ENCODE measurements around the gene YTHDF1.

The YTHDF1 gene

DNA sequence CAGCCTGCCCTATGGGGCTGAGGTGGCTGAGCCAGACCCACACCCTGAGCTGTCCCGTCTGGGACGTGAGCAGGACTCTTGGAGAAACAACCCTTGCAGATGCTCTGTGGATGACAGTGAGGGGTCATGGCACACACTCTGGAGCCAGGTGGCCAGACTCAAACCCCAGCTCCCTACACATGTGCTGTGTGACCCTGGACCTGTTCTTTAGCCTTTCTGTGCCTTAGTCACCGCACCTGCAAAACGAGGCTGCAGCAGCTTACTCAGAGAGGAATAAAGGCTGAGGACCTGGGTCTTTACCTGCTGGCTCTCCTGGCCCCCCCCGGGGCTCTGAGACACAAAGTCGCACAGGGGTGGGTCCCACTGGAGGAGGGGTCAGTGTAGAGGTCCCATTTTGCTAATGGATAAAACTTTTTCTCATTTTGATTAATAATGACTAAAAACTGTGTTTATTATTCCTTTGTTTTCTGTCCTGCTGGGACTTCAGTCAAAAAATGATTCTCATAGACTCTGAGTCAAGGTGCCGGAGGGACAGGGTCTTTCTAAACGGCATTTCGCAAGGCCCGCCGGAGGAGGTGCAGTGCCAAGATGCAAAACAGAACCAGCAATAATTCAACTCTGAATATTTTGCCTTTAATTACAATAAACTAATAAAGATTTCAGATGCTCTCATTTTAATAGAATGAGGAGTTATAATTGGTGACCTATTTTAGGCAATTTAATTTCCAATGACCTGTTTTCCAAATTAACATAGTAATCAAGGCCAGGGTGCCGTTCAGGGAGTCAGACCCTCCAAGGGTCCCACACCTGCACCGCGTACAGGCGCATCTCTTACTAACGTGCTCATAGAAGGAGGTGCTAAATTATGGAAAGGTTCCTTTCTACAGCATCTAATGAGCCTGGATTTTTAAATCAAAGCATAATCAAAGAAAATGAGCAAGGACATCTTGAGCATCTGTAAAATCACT is 62.4 kb downstream of the YTHDF1 start:
- FAIRE-seq = no peak

DNA sequence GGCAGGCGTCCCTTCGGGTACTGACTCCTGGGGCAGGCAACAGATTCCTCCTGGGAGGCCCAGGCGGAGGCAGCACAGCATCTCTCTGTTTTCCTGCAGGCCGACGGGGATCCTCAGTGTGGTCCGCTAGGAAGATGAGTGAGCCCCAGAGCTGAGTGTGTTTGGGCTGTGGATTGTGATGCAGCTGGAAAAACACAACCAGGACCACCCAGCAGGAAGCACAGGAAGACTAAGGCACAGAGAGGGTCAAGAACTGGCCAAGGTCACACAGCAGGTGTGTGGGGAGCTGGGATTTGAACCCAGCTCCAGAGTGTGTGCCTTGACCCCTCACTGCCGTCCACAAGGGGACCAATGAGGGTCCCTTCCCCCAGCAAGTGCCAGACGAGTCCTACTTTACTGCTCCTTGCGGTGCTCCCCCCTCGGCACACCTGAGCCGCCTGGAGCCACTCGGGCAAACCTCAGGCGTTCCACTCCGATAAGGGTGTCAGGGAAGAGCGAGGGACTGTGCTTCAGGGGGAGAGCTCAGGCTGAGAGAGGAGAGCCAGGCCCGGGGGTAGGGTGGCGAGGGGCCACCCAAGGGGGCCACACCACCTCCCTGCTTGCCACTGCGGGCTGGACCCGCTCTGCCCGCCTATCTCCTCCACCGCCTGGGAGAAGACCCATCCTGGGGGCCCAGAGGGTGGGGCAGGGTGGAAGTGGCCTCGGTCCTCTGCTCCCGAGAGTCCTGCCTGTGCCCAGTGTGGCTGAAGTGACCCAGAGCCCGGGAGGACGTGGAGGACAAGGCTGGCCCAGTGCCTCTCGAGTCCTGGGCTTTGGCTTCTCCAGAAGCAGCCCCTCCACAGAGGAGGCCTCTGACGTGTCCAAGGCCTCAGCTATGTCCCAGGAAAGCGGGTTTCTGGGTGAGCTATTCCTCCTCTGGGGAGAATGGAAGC is 63.3 kb downstream of the YTHDF1 start:
- FAIRE-seq = no peak

DNA sequence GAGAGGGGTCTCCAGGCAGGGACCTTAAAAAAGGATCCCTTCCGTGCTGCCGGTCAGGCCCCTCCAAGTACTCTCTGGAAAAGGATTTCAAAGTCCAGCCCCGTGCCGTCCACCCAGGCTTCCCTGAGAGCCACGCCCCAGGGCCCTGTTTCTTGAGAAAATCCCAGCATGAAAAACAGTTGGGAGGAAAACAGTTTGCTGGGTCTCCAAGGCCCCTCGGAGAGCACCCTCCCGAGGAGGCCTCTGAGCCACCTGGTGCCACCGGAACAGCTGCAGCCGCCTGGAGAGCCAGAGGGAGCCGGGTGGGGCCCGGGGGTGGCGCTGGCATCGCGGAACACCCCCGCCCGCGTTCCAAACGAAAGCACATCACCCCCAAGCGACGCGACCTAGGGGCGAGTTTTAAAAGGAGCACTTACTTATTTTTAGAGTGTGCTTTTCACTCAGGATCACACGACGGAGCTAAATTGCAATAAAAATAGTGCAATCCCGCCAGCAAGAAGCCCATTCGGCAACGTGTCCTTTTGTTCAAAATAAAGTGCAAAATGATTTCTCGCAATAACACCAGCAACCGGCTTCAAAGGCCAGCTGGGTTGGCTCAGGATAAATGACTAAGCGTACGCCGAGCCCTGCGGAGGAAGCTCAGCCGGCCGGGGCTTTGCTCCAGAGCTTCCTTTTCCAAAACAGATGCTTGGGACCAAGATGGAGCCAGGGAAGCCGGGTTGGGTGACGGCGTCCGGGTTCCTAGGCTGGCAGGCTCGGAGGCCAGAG is 64.2 kb downstream of the YTHDF1 start:
- no peak for FAIRE-seq

DNA sequence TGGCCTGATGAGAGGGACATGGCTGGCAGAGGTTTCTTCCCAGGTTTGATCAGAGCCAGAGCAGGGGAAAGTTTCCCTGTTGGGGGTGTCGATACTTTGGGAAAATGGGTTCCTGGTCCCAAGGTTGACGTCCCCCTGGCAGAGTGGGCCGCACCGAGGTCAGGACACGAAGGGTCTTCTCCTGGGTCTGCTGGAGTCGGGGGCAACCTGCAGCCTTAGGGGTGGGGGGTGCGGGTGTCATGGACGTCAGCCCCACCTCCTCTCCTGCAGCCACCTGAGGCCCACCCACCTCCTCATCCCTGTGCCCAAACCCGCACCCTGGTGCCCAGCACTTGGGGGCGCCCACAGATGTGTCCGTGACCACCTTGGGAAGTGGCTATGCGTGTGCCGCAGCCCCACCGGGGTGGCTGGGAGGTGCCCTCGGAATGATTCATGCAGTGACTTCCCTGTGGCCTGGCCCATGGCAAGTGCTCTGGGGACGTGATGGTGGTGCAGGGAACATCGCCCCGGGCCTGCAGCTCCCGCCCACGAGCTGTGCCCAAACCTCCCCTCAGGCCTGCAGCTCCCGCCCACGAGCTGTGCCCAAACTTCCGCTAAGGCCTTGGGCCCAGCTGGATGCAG is 64.9 kb downstream of the YTHDF1 start:
- FAIRE-seq = no peak

DNA sequence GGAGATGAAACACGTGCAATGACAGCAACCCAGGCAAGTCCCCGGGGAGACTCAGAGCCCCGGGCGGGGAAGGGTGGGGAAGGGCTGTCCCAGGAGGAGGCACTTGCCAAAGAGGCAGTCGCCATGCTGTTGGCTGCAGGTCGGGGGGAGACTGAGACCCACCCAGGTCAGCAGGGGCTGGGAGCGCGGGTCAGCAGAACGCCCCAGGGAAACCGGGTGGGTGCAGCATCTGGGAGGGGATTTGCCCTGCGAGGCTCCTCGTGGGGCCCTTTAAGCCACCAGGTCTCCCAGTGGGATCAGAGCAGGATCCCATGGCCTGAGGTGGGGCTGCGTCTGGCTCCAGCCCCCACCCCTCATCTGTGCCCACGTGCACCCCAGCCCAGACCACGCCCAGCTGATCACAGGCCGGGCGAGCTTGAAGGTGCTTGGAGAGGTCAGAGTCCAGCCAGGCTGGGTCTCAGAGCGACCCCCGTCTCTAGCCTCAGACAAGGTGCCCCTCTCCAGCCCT is 65.5 kb downstream of the YTHDF1 start:
- no peak for FAIRE-seq

DNA sequence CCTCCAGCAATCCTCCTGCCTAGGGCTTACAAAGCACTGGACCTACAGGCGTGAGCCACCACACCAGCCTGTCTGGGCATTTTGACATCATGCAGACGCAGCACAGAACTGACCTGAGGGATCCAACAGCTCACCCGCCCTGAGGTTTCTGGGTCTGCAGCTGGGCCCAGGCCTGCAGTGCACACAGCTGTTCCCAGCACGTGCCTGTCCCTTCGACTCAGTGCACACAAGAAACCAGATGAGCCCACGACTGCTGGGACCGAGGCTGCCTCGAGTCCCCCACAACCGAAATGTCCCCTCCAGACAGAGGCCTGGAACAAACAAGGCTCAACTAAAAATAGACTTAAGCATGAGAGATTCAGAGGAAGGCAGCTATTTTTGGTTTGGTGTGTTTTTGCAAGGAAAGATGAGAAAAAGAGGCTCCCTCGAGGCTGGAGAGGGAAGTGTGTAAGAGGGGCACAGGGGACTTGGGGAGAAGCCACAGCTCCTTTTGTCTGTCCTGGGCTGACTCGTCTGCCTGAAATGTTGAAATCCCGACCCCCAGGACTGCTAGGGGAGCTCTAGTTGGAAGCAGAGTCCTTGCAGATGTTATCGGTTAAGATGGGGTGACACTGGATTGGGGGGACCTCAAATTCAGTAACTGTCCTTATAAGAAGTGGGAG is 66.3 kb downstream of the YTHDF1 start:
- no peak for FAIRE-seq

DNA sequence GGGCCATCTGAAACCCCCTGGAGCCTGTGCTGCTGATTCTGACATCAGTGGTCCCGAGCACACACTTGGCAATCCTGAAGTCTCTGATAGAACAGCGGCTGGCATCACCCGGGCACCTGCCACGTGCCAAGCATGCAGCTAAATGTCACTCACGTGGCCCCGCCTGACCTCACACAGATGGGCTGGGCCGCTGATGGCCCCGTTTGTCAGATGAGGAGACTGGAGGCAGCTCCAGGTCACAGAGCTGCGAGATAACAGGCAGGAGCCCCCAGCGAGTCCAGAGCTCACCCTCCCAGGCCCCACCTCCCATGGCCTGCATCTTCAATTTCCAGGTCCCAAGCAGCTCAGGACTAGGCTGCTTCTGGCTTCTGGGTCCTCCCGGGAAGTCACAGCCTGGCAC is 67.2 kb downstream of the YTHDF1 start:
- no peak for FAIRE-seq

DNA sequence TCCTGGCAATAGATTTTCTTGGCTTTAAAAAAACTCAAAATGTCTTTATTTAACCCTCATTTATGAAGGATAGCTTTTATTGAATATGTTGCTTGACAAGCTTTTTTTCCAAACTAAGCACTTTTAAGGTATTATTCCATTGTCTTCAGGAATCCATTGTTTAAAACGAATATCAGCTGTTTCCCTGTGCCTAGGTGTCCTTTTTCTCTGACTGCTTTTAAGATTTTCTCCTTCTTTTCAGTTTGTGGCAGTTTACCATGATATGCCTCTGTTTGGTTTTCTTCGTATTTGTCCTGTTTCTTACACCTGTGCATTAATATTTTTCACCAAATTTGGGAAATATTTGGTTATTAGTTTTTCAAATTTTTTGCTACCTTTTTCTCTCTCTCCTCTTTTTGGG is 68.4 kb downstream of the YTHDF1 start:
- no peak for FAIRE-seq
